Measurements from ENCODE around the gene MGAT3. TPM values are rescaled to one million over a fixed set of nuclear protein-coding genes. Genes with fewer than 3 reads are reported as not detected.

The MGAT3 gene
- total and polyA plus RNA-seq, 2 experiments from 2014 or later, result 7.0 to 20.0 TPM

- Histone ChIP-seq H3K9me3 (ENCODE audit: low read depth) (no peaks in the 10 kb centered on the region), H4K20me1 (ENCODE audit: insufficient read depth, poor library complexity, severe bottlenecking) (no peaks in the 10 kb centered on the region), H3K79me2 (peaks cover 3% of the 10 kb centered on the region), H3K9me2 (replicated peaks; ENCODE audit: insufficient read depth) (no peaks in the 10 kb centered on the region), H2AFZ (no peak overlapping the region), H3K4me3 (no peak overlapping the region), H3K27ac (no peak overlapping the region), H3K36me3 (replicated peaks; ENCODE audit: insufficient read depth, low read depth) (no peaks in the 10 kb centered on the region), H3K27me3 (no peaks in the 10 kb centered on the region), H3K4me2 (no peak overlapping the region), H3K4me1 (ENCODE audit: insufficient read depth) (peaks cover 4% of the 10 kb centered on the region)
- TF ChIP-seq EZH2 (IDR thresholded peaks at IDR 0.05; ENCODE audit: borderline replicate concordance) (no peak), EZH2phosphoT487 (IDR thresholded peaks at IDR 0.05; ENCODE audit: low read depth, severe bottlenecking, unreplicated experiment) (no peak), CTCF (IDR thresholded peaks at IDR 0.05; ENCODE audit: poor library complexity) (no peak)
- 88% methylated on average over 9 of the region's 9 CpGs for WGBS (ENCODE audit: low lambda C conversion rate, missing lambda C conversion rate)
- DNase-seq (ENCODE audit: low spot score), result no peak
Measured at GRCh38 chr22:39490966-39491680, 34.3 kb downstream of the MGAT3 start.

- Histone ChIP-seq H3K9me3 (ENCODE audit: low read depth) (no peaks in the 10 kb centered on the region), H3K4me2 (no peak overlapping the region), H4K20me1 (ENCODE audit: insufficient read depth, poor library complexity, severe bottlenecking) (no peaks in the 10 kb centered on the region), H3K4me1 (ENCODE audit: insufficient read depth) (peaks cover 4% of the 10 kb centered on the region), H3K36me3 (replicated peaks; ENCODE audit: insufficient read depth, low read depth) (no peaks in the 10 kb centered on the region), H2AFZ (no peak overlapping the region), H3K27ac (no peak overlapping the region), H3K79me2 (no peaks in the 10 kb centered on the region), H3K9me2 (replicated peaks; ENCODE audit: insufficient read depth) (no peaks in the 10 kb centered on the region), H3K27me3 (no peaks in the 10 kb centered on the region), H3K4me3 (no peak overlapping the region)
- TF ChIP-seq EZH2phosphoT487 (IDR thresholded peaks at IDR 0.05; ENCODE audit: low read depth, severe bottlenecking, unreplicated experiment) (no peak), CTCF (IDR thresholded peaks at IDR 0.05; ENCODE audit: poor library complexity) (no peak), EZH2 (IDR thresholded peaks at IDR 0.05; ENCODE audit: borderline replicate concordance) (no peak)
- no peak for DNase-seq (ENCODE audit: low spot score)
- 93% methylated on average over 6 of the region's 6 CpGs for WGBS (ENCODE audit: low lambda C conversion rate, missing lambda C conversion rate)
Measured at GRCh38 chr22:39491696-39492095, 34.9 kb downstream of the MGAT3 start.

GRCh38 chr22:39492186-39492585 lies 35.4 kb downstream of the MGAT3 start:
- TF ChIP-seq CTCF (IDR thresholded peaks at IDR 0.05; ENCODE audit: poor library complexity), result no peak
- no peak for TF ChIP-seq EZH2phosphoT487 (IDR thresholded peaks at IDR 0.05; ENCODE audit: low read depth, severe bottlenecking, unreplicated experiment)
- TF ChIP-seq EZH2 (IDR thresholded peaks at IDR 0.05; ENCODE audit: borderline replicate concordance), result no peak
- H4K20me1 ChIP-seq (ENCODE audit: insufficient read depth, poor library complexity, severe bottlenecking), result no peaks in the 10 kb centered on the region
- H3K9me3 ChIP-seq (ENCODE audit: low read depth), result no peaks in the 10 kb centered on the region
- WGBS (ENCODE audit: low lambda C conversion rate, missing lambda C conversion rate), result 92% methylated on average over 3 of the region's 3 CpGs
- no peaks in the 10 kb centered on the region for H3K36me3 ChIP-seq (replicated peaks; ENCODE audit: insufficient read depth, low read depth)
- no peak overlapping the region for H2AFZ ChIP-seq
- H3K27me3 ChIP-seq, result no peaks in the 10 kb centered on the region
- H3K9me2 ChIP-seq (replicated peaks; ENCODE audit: insufficient read depth), result no peaks in the 10 kb centered on the region
- H3K27ac ChIP-seq, result no peak overlapping the region
- H3K4me1 ChIP-seq (ENCODE audit: insufficient read depth), result peaks cover 4% of the 10 kb centered on the region
- no peak overlapping the region for H3K4me2 ChIP-seq
- no peak for DNase-seq (ENCODE audit: low spot score)
- no peaks in the 10 kb centered on the region for H3K79me2 ChIP-seq
- H3K4me3 ChIP-seq, result no peak overlapping the region
